Measurements from ENCODE around the gene CHST11.

CHST11 gene

GRCh38 chr12:104768033-104768432 is 311.3 kb downstream of the CHST11 start:
- no peaks in the 10 kb centered on the region; the same call in 1 of the 2 replicates for H3K36me3 ChIP-seq (ENCODE audit: insufficient read depth, low read length)
- H4K20me1 ChIP-seq (ENCODE audit: insufficient read depth, low read length): peaks cover 11% of the 10 kb centered on the region; the same call in 1 of the 2 replicates
- no peaks in the 10 kb centered on the region for H3K79me2 ChIP-seq (ENCODE audit: insufficient read depth, low read length)
- H3K27ac ChIP-seq (ENCODE audit: low read length): no peak overlapping the region
- H3K27me3 ChIP-seq (ENCODE audit: insufficient read depth, low read length, poor library complexity): no peaks in the 10 kb centered on the region
- no peak overlapping the region for H3K4me2 ChIP-seq (ENCODE audit: insufficient read depth, low read length)
- H2AFZ ChIP-seq (ENCODE audit: low read depth, low read length): no peak overlapping the region
- H3K4me3 ChIP-seq (ENCODE audit: low read depth in 1 of 2, low read length in 2 of 2): no peak overlapping the region
- TF ChIP-seq EZH2 (IDR thresholded peaks at IDR 0.05; ENCODE audit: borderline replicate concordance, low read depth, low read length, severe bottlenecking) (no peak), CTCF (IDR thresholded peaks at IDR 0.05; ENCODE audit: borderline replicate concordance, extremely low read depth, low read length, poor library complexity, severe bottlenecking) (no peak)
- H3K9ac ChIP-seq (ENCODE audit: low read depth, low read length): no peak overlapping the region
- peaks cover 9% of the 10 kb centered on the region for H3K9me3 ChIP-seq (ENCODE audit: insufficient read depth, low read length, severe bottlenecking)
- no peaks in the 10 kb centered on the region for H3K4me1 ChIP-seq (ENCODE audit: insufficient read depth, low read length)
- DNase-seq: no peak
- peak; percentile 13; the same call in 1 of the 3 replicates for ATAC-seq (ENCODE audit: insufficient read depth, low read depth)

- TF ChIP-seq CTCF (IDR thresholded peaks at IDR 0.05; ENCODE audit: borderline replicate concordance, extremely low read depth, low read length, poor library complexity, severe bottlenecking): no peak
- TF ChIP-seq EZH2 (IDR thresholded peaks at IDR 0.05; ENCODE audit: borderline replicate concordance, low read depth, low read length, severe bottlenecking): no peak
- H3K9ac ChIP-seq (ENCODE audit: low read depth, low read length): no peak overlapping the region
- DNase-seq (no peak), ATAC-seq (ENCODE audit: insufficient read depth, low read depth) (no peak)
- no peaks in the 10 kb centered on the region for H3K79me2 ChIP-seq (ENCODE audit: insufficient read depth, low read length)
- H3K27ac ChIP-seq (ENCODE audit: low read length): no peak overlapping the region
- H4K20me1 ChIP-seq (ENCODE audit: insufficient read depth, low read length): peaks cover 7% of the 10 kb centered on the region; the same call in 1 of the 2 replicates
- H3K27me3 ChIP-seq (ENCODE audit: insufficient read depth, low read length, poor library complexity): no peaks in the 10 kb centered on the region
- no peak overlapping the region for H2AFZ ChIP-seq (ENCODE audit: low read depth, low read length)
- H3K4me3 ChIP-seq (ENCODE audit: low read depth in 1 of 2, low read length in 2 of 2): no peak overlapping the region
- peaks cover 17% of the 10 kb centered on the region for H3K9me3 ChIP-seq (ENCODE audit: insufficient read depth, low read length, severe bottlenecking)
- H3K4me1 ChIP-seq (ENCODE audit: insufficient read depth, low read length): no peaks in the 10 kb centered on the region
- H3K4me2 ChIP-seq (ENCODE audit: insufficient read depth, low read length): no peak overlapping the region
- H3K36me3 ChIP-seq (ENCODE audit: insufficient read depth, low read length): no peaks in the 10 kb centered on the region
Measured at GRCh38 chr12:104769144-104769561, 312.4 kb downstream of the CHST11 start.

- no peak overlapping the region for H3K27ac ChIP-seq (ENCODE audit: low read length)
- H3K27me3 ChIP-seq (ENCODE audit: insufficient read depth, low read length, poor library complexity): no peaks in the 10 kb centered on the region
- H3K4me3 ChIP-seq (ENCODE audit: low read depth in 1 of 2, low read length in 2 of 2): no peak overlapping the region
- ATAC-seq (ENCODE audit: insufficient read depth, low read depth) (no peak), DNase-seq (no peak)
- no peaks in the 10 kb centered on the region for H3K79me2 ChIP-seq (ENCODE audit: insufficient read depth, low read length)
- no peak overlapping the region for H3K4me2 ChIP-seq (ENCODE audit: insufficient read depth, low read length)
- 0 out of 2 replicates have a peak, but pooled peaks cover under 1% of the 10 kb centered on the region for H4K20me1 ChIP-seq (ENCODE audit: insufficient read depth, low read length)
- no peaks in the 10 kb centered on the region for H3K4me1 ChIP-seq (ENCODE audit: insufficient read depth, low read length)
- no peak overlapping the region for H2AFZ ChIP-seq (ENCODE audit: low read depth, low read length)
- H3K36me3 ChIP-seq (ENCODE audit: insufficient read depth, low read length): no peaks in the 10 kb centered on the region
- H3K9me3 ChIP-seq (ENCODE audit: insufficient read depth, low read length, severe bottlenecking): peaks cover 17% of the 10 kb centered on the region
- H3K9ac ChIP-seq (ENCODE audit: low read depth, low read length): no peak overlapping the region
- TF ChIP-seq CTCF (IDR thresholded peaks at IDR 0.05; ENCODE audit: borderline replicate concordance, extremely low read depth, low read length, poor library complexity, severe bottlenecking): no peak
Measured at GRCh38 chr12:104772336-104772735, 315.6 kb downstream of the CHST11 start.

- DNase-seq: no peak
- H3K4me1 ChIP-seq (ENCODE audit: insufficient read depth, low read length): no peaks in the 10 kb centered on the region
- TF ChIP-seq EZH2 (IDR thresholded peaks at IDR 0.05; ENCODE audit: borderline replicate concordance, low read depth, low read length, severe bottlenecking) (no peak), CTCF (IDR thresholded peaks at IDR 0.05; ENCODE audit: borderline replicate concordance, extremely low read depth, low read length, poor library complexity, severe bottlenecking) (no peak)
- H3K79me2 ChIP-seq (ENCODE audit: insufficient read depth, low read length): no peaks in the 10 kb centered on the region
- H3K27ac ChIP-seq (ENCODE audit: low read length): no peak overlapping the region
- no peak overlapping the region for H2AFZ ChIP-seq (ENCODE audit: low read depth, low read length)
- H3K9ac ChIP-seq (ENCODE audit: low read depth, low read length): no peak overlapping the region
- H4K20me1 ChIP-seq (ENCODE audit: insufficient read depth, low read length): no peaks in the 10 kb centered on the region
- H3K27me3 ChIP-seq (ENCODE audit: insufficient read depth, low read length, poor library complexity): no peaks in the 10 kb centered on the region
- no peak overlapping the region for H3K4me3 ChIP-seq (ENCODE audit: low read depth in 1 of 2, low read length in 2 of 2)
- peaks cover 32% of the 10 kb centered on the region for H3K9me3 ChIP-seq (ENCODE audit: insufficient read depth, low read length, severe bottlenecking)
- no peak overlapping the region for H3K4me2 ChIP-seq (ENCODE audit: insufficient read depth, low read length)
- no peak for ATAC-seq (ENCODE audit: insufficient read depth, low read depth)
- H3K36me3 ChIP-seq (ENCODE audit: insufficient read depth, low read length): no peaks in the 10 kb centered on the region
Measured at GRCh38 chr12:104775731-104776231, 319.0 kb downstream of the CHST11 start.

All from DND-41 (cell line).